ENCODE results near the gene GRK4.

Gene GRK4

DNA sequence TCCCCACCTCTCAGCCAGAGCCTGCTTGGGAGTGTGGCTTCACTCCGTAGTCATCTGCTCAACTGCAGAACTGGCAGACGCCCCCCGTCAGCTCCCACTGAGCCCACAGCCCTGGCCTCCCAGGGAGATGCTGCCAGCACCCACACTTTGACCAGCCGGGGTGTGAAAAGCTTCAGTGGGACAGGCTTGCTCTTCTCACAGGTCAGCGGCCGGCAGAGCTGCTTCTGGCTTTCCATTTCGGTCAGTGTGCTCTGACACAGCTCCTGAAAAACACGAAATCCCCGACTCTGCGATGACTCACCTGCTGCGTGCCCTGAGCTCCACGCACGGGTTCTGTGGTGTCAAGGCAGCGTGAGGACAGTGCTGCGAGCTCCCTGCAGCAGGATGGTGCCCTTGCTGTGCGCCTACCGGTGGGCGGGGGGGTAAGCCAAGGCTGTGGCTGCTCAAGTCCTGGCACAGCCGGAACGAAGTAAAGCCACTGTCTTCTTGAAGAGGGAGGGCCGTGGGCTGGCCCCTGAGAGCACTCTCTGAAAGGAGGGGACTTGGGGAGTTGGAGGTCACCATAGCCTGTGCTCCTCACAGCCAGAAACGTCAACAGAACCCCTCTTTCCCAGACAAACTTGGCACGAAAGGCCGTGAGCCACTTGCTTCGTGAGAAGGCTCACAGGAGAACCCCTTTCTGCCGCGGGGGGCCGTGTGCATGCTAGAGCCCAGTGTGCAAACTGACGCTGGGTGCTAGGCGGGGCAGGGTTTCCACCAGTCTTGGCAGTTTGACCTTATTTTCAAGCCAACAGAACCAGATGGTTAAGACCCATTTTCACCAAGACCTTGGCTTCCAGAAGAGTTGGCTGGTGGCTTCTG lies 23.8 kb upstream of the GRK4 start:
- no peak overlapping the region for H3K4me3 ChIP-seq (ENCODE audit: low read length)
- TF ChIP-seq CTCF (IDR thresholded peaks at IDR 0.05; ENCODE audit: insufficient read depth, low read depth, low read length, missing control alignments): no peak
- DNase-seq (ENCODE audit: low read depth): no peak

- no peak overlapping the region for H3K4me3 ChIP-seq (ENCODE audit: low read length)
- no peak for DNase-seq (ENCODE audit: low read depth)
- TF ChIP-seq CTCF (IDR thresholded peaks at IDR 0.05; ENCODE audit: insufficient read depth, low read depth, low read length, missing control alignments): no peak
Observed at GRCh38 chr4:2940267-2941137, 22.9 kb upstream of the GRK4 start.

DNA sequence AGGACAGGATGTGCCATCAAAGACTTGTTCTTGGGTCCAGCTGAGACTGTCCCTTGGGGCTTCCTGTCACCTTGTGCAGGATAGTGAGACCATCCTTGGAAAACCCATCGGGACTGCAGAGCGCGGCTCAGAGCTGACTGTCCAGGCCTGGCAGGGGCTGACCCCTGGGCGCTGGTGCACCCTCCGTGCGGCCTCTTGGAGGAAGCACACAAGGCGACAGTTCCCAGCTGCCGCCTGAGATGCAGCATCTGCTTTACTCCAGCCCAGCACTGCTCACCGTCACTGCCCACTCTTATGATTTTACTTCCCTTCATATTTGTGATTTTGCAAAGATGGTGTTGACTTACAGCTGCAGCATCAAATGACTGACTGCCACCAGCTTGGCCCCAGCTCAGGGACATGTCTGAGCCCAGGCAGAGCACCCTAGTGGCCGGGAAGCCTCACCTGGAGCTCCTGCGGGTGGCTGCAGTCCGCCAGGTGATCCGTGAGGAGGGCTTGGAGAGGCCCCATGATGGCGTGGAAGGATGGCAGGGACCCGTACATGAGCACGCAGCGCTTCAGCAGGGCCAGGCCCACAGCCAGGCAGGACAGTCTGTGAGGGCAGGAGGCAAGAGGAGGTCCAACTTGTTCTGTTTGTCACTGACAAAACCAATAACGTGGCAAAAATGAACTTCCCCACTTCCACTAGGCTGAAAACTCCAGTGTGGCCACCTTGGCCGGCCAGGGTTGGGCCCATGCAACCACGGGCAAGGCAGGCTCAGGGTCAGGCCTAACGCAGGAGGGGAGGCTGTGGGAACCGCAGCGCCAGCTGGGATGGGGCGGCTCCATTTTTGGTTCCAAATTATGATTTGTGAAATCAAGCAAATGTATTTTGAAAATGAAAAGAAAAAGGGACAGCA lies 22.0 kb upstream of the GRK4 start:
- no peak for TF ChIP-seq CTCF (IDR thresholded peaks at IDR 0.05; ENCODE audit: insufficient read depth, low read depth, low read length, missing control alignments)
- DNase-seq (ENCODE audit: low read depth): no peak
- no peak overlapping the region for H3K4me3 ChIP-seq (ENCODE audit: low read length)

DNA sequence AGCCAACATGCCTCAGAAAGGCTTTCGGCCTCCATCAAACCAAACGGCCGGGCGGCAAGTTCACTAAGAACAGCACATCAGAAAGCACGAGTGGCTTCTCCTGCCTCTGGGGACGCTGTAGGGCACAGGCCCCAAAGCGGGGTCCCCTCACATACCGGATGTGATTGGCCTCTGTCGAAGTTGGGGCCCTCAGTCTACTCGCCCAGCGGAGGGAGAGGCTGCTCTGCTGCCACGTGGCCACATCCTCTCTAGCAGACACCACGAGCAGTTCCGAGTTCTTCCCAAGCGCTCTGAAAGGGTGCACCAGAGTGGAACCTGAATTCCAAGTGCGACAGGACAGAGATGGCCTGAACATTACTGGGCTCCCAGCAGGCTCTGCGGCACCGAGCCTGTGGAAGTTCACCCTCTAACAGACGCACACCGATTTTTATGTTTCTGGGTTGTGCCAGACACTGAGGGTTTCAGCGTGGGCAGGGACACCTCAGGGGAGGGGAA lies 21.3 kb upstream of the GRK4 start:
- H3K4me3 ChIP-seq (ENCODE audit: low read length): no peak overlapping the region
- no peak for TF ChIP-seq CTCF (IDR thresholded peaks at IDR 0.05; ENCODE audit: insufficient read depth, low read depth, low read length, missing control alignments)
- no peak for DNase-seq (ENCODE audit: low read depth)

GRCh38 chr4:2942532-2943363 lies 20.6 kb upstream of the GRK4 start:
- TF ChIP-seq CTCF (IDR thresholded peaks at IDR 0.05; ENCODE audit: insufficient read depth, low read depth, low read length, missing control alignments): no peak
- no peak overlapping the region for H3K4me3 ChIP-seq (ENCODE audit: low read length)
- DNase-seq (ENCODE audit: low read depth): peak; percentile 48
